AG09319 (cell line): Measurements from ENCODE around the gene DPH3.

Experiments
- DNase-seq: peaks from one replicate; pipeline ENCODE4 v3.0.0-alpha.2; 2010; ENCODE audit warnings: low read depth; ENCODE audit errors: extremely low read depth
- CTCF ChIP-seq: IDR thresholded peaks from 2 replicates; pipeline ENCODE4 v1.5.1; 2011; ENCODE audit warnings: low read depth, mild to moderate bottlenecking, inconsistent platforms, low read length, moderate library complexity

DPH3 gene

GRCh38 chr3:16221990-16222389 lies 42.8 kb downstream of the DPH3 start:
- TF ChIP-seq CTCF = no peak
- no peak for DNase-seq

GRCh38 chr3:16219777-16220176 lies 45.0 kb downstream of the DPH3 start:
- DNase-seq = no peak

GRCh38 chr3:16216373-16216935 lies 48.3 kb downstream of the DPH3 start:
- no peak for TF ChIP-seq CTCF

More at GRCh38 chr3:16219777-16220176, 45.0 kb downstream of the DPH3 start:
- no peak for TF ChIP-seq CTCF

GRCh38 chr3:16214366-16214765 lies 50.4 kb downstream of the DPH3 start:
- TF ChIP-seq CTCF = no peak
- no peak for DNase-seq

More at GRCh38 chr3:16216373-16216935, 48.3 kb downstream of the DPH3 start:
- DNase-seq = no peak

- DNase-seq = no peak
- no peak for TF ChIP-seq CTCF
These were observed 53.4 kb downstream of the DPH3 start for GRCh38 chr3:16211176-16211904.
